MG63 (cell line): ENCODE measurements around the gene ZSWIM7. TPM values are rescaled to one million over a fixed set of nuclear protein-coding genes. Genes with fewer than 3 reads are reported as not detected.
"Not testable (repeated sequence)": the region's sequence is repeated elsewhere in the genome, so short reads cannot be mapped to it uniquely, and the experiment has no call there.

Source experiments
- DNase-seq: peaks from one replicate; pipeline ENCODE4 v3.0.0-alpha.2; 2020
- H3K27me3 ChIP-seq: fragments of 250-450 bp; sonication (Bioruptor Pico); 2 replicates; pipeline ENCODE4 v1.5.1; 2020; ENCODE audit warnings: mild to moderate bottlenecking, moderate library complexity
- H3K36me3 ChIP-seq: fragments of 250-450 bp; sonication (Bioruptor Pico); 2 replicates; pipeline ENCODE4 v1.5.1; 2020; ENCODE audit warnings: mild to moderate bottlenecking, moderate library complexity
- H3K4me3 ChIP-seq: fragments of 250-450 bp; sonication (Bioruptor Pico); 2 replicates; pipeline ENCODE4 v1.5.1; 2020; ENCODE audit warnings: mild to moderate bottlenecking, moderate library complexity
- H3K9me3 ChIP-seq: fragments of 250-450 bp; sonication (Bioruptor Pico); 2 replicates; pipeline ENCODE4 v1.5.1; 2020; ENCODE audit warnings: mild to moderate bottlenecking, moderate library complexity
- total RNA-seq: library from RNA; depleted of rRNA; stranded (reverse); fragments of >200 nt; shearing (Covaris generic); gene quantifications from 2 replicates; pipeline ENCODE4 v1.2.3, GENCODE V29; 2014; ENCODE audit warnings: low replicate concordance

ZSWIM7 gene
- total RNA-seq, 1 experiment from 2014 or later = 11.5 TPM

- Histone ChIP-seq H3K4me3 (no peak overlapping the region), H3K36me3 (peaks cover 65% of the 10 kb centered on the region), H3K27me3 (no peaks in the 10 kb centered on the region), H3K9me3 (no peaks in the 10 kb centered on the region)
- DNase-seq = no peak
These were observed 4.3 kb upstream of the ZSWIM7 start for GRCh38 chr17:16003841-16004240.

GRCh38 chr17:16002708-16003260 is 3.3 kb upstream of the ZSWIM7 start:
- Histone ChIP-seq H3K4me3 (no peak overlapping the region), H3K27me3 (no peaks in the 10 kb centered on the region), H3K36me3 (peaks cover 55% of the 10 kb centered on the region), H3K9me3 (no peaks in the 10 kb centered on the region)
- no peak for DNase-seq

- H3K9me3 ChIP-seq = no peaks in the 10 kb centered on the region
- H3K27me3 ChIP-seq = no peaks in the 10 kb centered on the region
- H3K4me3 ChIP-seq = peak overlapping the region; percentile 79
- no peak for DNase-seq
- peaks cover 50% of the 10 kb centered on the region for H3K36me3 ChIP-seq
These were observed 1.9 kb upstream of the ZSWIM7 start for GRCh38 chr17:16001226-16001897.

GRCh38 chr17:15999974-16000827 is 697 bp upstream of the ZSWIM7 start:
- Histone ChIP-seq H3K36me3 (peaks cover 42% of the 10 kb centered on the region), H3K9me3 (no peaks in the 10 kb centered on the region)
- peak; percentile 49 for DNase-seq

GRCh38 chr17:15998031-15998562 is 1.4 kb downstream of the ZSWIM7 start:
- H3K9me3 ChIP-seq = no peaks in the 10 kb centered on the region
- no peak for DNase-seq
- peaks cover 21% of the 10 kb centered on the region for H3K36me3 ChIP-seq
- peak overlapping the region; percentile 79 for H3K4me3 ChIP-seq
- H3K27me3 ChIP-seq = no peaks in the 10 kb centered on the region

More at GRCh38 chr17:15999974-16000827, 697 bp upstream of the ZSWIM7 start:
- no peaks in the 10 kb centered on the region for H3K27me3 ChIP-seq
- peak overlapping the region; percentile 79 for H3K4me3 ChIP-seq

GRCh38 chr17:15996322-15996721 is 3.2 kb downstream of the ZSWIM7 start:
- Histone ChIP-seq H3K36me3 (peaks cover 7% of the 10 kb centered on the region; the same call in 1 of the 2 replicates), H3K9me3 (no peaks in the 10 kb centered on the region), H3K4me3 (no peak overlapping the region), H3K27me3 (no peaks in the 10 kb centered on the region)
- DNase-seq = no peak

- Histone ChIP-seq H3K27me3 (no peaks in the 10 kb centered on the region), H3K9me3 (no peaks in the 10 kb centered on the region), H3K36me3 (peaks cover 19% of the 10 kb centered on the region), H3K4me3 (no peak overlapping the region)
- no peak for DNase-seq
These were observed 17.6 kb downstream of the ZSWIM7 start for GRCh38 chr17:15981646-15982580.

GRCh38 chr17:15981208-15981607 is 18.3 kb downstream of the ZSWIM7 start:
- no peaks in the 10 kb centered on the region for H3K9me3 ChIP-seq
- H3K36me3 ChIP-seq = peaks cover 14% of the 10 kb centered on the region
- H3K4me3 ChIP-seq = no peak overlapping the region
- H3K27me3 ChIP-seq = no peaks in the 10 kb centered on the region
- DNase-seq = no peak

GRCh38 chr17:15979013-15979412 is 20.5 kb downstream of the ZSWIM7 start:
- not testable (repeated sequence) for H3K27me3 ChIP-seq, H3K4me3 ChIP-seq, DNase-seq, H3K9me3 ChIP-seq
- peaks cover 15% of the 10 kb centered on the region for H3K36me3 ChIP-seq

- DNase-seq = no peak
- Histone ChIP-seq H3K9me3 (no peaks in the 10 kb centered on the region), H3K27me3 (no peaks in the 10 kb centered on the region), H3K4me3 (no peak overlapping the region), H3K36me3 (peaks cover 15% of the 10 kb centered on the region)
These were observed 20.9 kb downstream of the ZSWIM7 start for GRCh38 chr17:15978606-15979005.

- H3K9me3 ChIP-seq = no peaks in the 10 kb centered on the region
- H3K36me3 ChIP-seq = peaks cover 14% of the 10 kb centered on the region
- no peak overlapping the region for H3K4me3 ChIP-seq
- H3K27me3 ChIP-seq = no peaks in the 10 kb centered on the region
- no peak for DNase-seq
These were observed 21.6 kb downstream of the ZSWIM7 start for GRCh38 chr17:15977894-15978293.

- Histone ChIP-seq H3K36me3 (peaks cover 8% of the 10 kb centered on the region; the same call in 1 of the 2 replicates), H3K27me3 (no peaks in the 10 kb centered on the region), H3K4me3 (no peak overlapping the region), H3K9me3 (no peaks in the 10 kb centered on the region)
- DNase-seq = no peak
These were observed 25.7 kb downstream of the ZSWIM7 start for GRCh38 chr17:15973834-15974233.

GRCh38 chr17:15973016-15973415 is 26.5 kb downstream of the ZSWIM7 start:
- H3K36me3 ChIP-seq = peaks cover 8% of the 10 kb centered on the region; the same call in 1 of the 2 replicates
- H3K4me3 ChIP-seq = no peak overlapping the region
- no peaks in the 10 kb centered on the region for H3K27me3 ChIP-seq
- no peak for DNase-seq
- H3K9me3 ChIP-seq = no peaks in the 10 kb centered on the region

GRCh38 chr17:15972497-15972951 is 27.0 kb downstream of the ZSWIM7 start:
- no peaks in the 10 kb centered on the region for H3K9me3 ChIP-seq
- peaks cover 8% of the 10 kb centered on the region; the same call in 1 of the 2 replicates for H3K36me3 ChIP-seq
- DNase-seq = no peak
- no peak overlapping the region for H3K4me3 ChIP-seq
- H3K27me3 ChIP-seq = no peaks in the 10 kb centered on the region

GRCh38 chr17:15971882-15972281 is 27.6 kb downstream of the ZSWIM7 start:
- Histone ChIP-seq H3K4me3 (no peak overlapping the region), H3K27me3 (no peaks in the 10 kb centered on the region), H3K9me3 (no peaks in the 10 kb centered on the region), H3K36me3 (peaks cover 8% of the 10 kb centered on the region; the same call in 1 of the 2 replicates)
- no peak for DNase-seq

- Histone ChIP-seq H3K9me3 (no peaks in the 10 kb centered on the region), H3K27me3 (no peaks in the 10 kb centered on the region), H3K36me3 (peaks cover 8% of the 10 kb centered on the region; the same call in 1 of the 2 replicates), H3K4me3 (no peak overlapping the region)
- DNase-seq = no peak
These were observed 28.3 kb downstream of the ZSWIM7 start for GRCh38 chr17:15971098-15971678.
